ENCODE data around the gene PRICKLE2.

PRICKLE2 gene

DNA sequence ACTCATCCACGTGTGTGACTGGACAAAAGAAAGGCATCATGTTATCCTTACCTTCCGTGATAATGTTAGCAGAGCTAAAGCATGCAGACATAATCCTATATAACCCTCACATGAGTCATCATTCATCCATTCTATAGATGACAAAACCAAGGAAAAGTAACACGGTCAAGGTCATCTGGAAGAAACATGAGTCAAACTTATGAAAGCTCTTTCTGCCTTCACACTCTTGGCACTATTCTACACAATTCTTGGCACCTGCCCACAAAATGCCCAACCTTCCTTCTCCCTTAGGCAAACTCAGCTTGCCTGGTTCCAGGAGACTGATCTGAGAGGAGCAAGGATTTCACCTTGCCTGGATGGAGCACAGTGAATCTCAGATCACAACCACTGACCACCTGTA, 66.9 kb downstream of the PRICKLE2 start:
- Histone ChIP-seq H3K4me2 (ENCODE audit: low read length) (no peak overlapping the region), H3K27me3 (ENCODE audit: control insufficient read depth, low read length) (peaks cover 26% of the 10 kb centered on the region), H3K27ac (ENCODE audit: low read depth, low read length) (no peak overlapping the region), H3K9me2 (replicated peaks; ENCODE audit: control insufficient read depth, low read length) (no peaks in the 10 kb centered on the region), H3K4me3 (ENCODE audit: low read length) (no peak overlapping the region), H3K79me2 (ENCODE audit: control insufficient read depth, low read length) (no peaks in the 10 kb centered on the region; the same call in 1 of the 2 replicates), H3K36me3 (ENCODE audit: control insufficient read depth, low read length) (no peaks in the 10 kb centered on the region), H3K9me3 (ENCODE audit: control insufficient read depth, insufficient read depth, low read length) (no peaks in the 10 kb centered on the region), H3F3A (ENCODE audit: control insufficient read depth, insufficient read depth) (no peaks in the 10 kb centered on the region), H4K20me1 (ENCODE audit: control insufficient read depth, insufficient read depth, low read depth, low read length) (no peaks in the 10 kb centered on the region), H3K4me1 (ENCODE audit: control insufficient read depth, low read length) (no peaks in the 10 kb centered on the region)
- TF ChIP-seq, protein P1, sequence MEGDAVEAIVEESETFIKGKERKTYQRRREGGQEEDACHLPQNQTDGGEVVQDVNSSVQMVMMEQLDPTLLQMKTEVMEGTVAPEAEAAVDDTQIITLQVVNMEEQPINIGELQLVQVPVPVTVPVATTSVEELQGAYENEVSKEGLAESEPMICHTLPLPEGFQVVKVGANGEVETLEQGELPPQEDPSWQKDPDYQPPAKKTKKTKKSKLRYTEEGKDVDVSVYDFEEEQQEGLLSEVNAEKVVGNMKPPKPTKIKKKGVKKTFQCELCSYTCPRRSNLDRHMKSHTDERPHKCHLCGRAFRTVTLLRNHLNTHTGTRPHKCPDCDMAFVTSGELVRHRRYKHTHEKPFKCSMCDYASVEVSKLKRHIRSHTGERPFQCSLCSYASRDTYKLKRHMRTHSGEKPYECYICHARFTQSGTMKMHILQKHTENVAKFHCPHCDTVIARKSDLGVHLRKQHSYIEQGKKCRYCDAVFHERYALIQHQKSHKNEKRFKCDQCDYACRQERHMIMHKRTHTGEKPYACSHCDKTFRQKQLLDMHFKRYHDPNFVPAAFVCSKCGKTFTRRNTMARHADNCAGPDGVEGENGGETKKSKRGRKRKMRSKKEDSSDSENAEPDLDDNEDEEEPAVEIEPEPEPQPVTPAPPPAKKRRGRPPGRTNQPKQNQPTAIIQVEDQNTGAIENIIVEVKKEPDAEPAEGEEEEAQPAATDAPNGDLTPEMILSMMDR (IDR thresholded peaks at IDR 0.05; ENCODE audit: low read depth, low read length, poor library complexity, severe bottlenecking) = no peak
- TF ChIP-seq EZH2phosphoT487 (IDR thresholded peaks at IDR 0.05; ENCODE audit: borderline replicate concordance, low read length) = no peak

DNA sequence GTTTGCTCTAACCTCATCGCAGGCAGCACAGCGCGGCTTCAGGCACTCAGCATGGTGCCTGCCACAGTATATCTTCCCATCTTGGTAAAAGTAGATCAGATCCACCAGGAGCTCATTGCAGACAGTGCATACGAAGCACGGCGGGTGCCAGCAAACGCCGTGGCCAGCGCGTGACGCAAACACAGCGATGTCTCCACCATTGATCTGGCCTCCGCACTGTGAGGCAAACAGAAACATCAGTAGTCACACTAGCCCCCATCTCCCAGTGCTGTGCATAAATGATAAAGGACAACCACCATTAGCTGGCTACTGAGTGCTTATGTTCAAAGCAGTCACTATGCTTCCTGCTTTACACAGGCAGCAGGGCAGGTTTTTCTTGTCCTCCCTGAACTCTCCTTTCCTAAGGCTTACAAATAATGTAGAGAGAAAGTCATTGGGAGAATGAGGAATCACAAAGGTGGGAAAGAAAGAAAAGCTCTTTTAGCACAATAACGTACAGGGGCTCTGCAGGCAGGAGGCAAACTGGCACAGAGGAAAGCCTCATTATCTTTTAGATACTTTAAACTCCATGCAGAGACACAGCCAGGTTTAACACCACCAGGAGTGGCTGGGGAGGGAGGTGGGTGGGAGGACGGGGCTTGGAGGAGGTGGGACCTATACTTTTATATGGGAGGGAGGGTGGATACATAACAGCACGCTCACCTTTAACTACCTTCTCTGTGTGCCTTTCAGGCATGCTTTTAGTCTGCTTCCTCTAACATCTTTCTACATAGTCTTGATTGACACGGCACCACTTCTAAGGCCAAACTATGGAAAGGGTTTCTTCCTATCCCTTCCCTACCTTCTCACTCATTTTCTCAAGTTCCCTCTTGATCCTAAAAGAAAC, 67.9 kb downstream of the PRICKLE2 start:
- Histone ChIP-seq H3K4me1 (ENCODE audit: control insufficient read depth, low read length) (no peaks in the 10 kb centered on the region), H4K20me1 (ENCODE audit: control insufficient read depth, insufficient read depth, low read depth, low read length) (no peaks in the 10 kb centered on the region), H3K9me2 (replicated peaks; ENCODE audit: control insufficient read depth, low read length) (no peaks in the 10 kb centered on the region), H3K27ac (ENCODE audit: low read depth, low read length) (no peak overlapping the region), H3K9me3 (ENCODE audit: control insufficient read depth, insufficient read depth, low read length) (no peaks in the 10 kb centered on the region), H3F3A (ENCODE audit: control insufficient read depth, insufficient read depth) (no peaks in the 10 kb centered on the region), H3K4me2 (ENCODE audit: low read length) (no peak overlapping the region), H3K79me2 (ENCODE audit: control insufficient read depth, low read length) (no peaks in the 10 kb centered on the region; the same call in 1 of the 2 replicates), H3K36me3 (ENCODE audit: control insufficient read depth, low read length) (no peaks in the 10 kb centered on the region), H3K27me3 (ENCODE audit: control insufficient read depth, low read length) (peaks cover 24% of the 10 kb centered on the region), H3K4me3 (ENCODE audit: low read length) (no peak overlapping the region)
- TF ChIP-seq, protein P1 (IDR thresholded peaks at IDR 0.05; ENCODE audit: low read depth, low read length, poor library complexity, severe bottlenecking) = no peak
- TF ChIP-seq EZH2phosphoT487 (IDR thresholded peaks at IDR 0.05; ENCODE audit: borderline replicate concordance, low read length) = no peak

DNA sequence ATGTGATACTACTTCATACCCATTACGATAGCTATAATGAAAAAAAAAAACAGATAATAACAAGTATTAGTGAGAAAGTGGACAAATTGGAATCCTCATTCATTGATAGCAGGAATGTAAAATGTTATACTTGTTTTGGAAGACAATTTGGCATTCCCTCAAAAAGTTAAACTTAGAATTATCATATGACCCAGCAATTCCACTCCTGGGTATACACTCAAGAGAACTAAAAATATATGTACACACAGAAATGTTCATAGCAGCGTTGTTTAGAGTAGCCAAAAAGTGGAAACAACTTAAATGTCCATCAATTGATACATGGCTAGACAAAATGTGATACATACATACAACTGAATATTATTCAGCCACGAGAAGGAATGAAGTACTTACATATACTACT, 69.9 kb downstream of the PRICKLE2 start:
- TF ChIP-seq, protein P1 (IDR thresholded peaks at IDR 0.05; ENCODE audit: low read depth, low read length, poor library complexity, severe bottlenecking) = no peak
- TF ChIP-seq EZH2phosphoT487 (IDR thresholded peaks at IDR 0.05; ENCODE audit: borderline replicate concordance, low read length) = no peak
- Histone ChIP-seq H3K27me3 (ENCODE audit: control insufficient read depth, low read length) (peaks cover 6% of the 10 kb centered on the region), H3K4me2 (ENCODE audit: low read length) (no peak overlapping the region), H3K9me2 (replicated peaks; ENCODE audit: control insufficient read depth, low read length) (no peaks in the 10 kb centered on the region), H3F3A (ENCODE audit: control insufficient read depth, insufficient read depth) (no peaks in the 10 kb centered on the region), H4K20me1 (ENCODE audit: control insufficient read depth, insufficient read depth, low read depth, low read length) (no peaks in the 10 kb centered on the region), H3K36me3 (ENCODE audit: control insufficient read depth, low read length) (no peaks in the 10 kb centered on the region), H3K4me1 (ENCODE audit: control insufficient read depth, low read length) (no peaks in the 10 kb centered on the region), H3K79me2 (ENCODE audit: control insufficient read depth, low read length) (peaks cover 3% of the 10 kb centered on the region; the same call in 1 of the 2 replicates), H3K4me3 (ENCODE audit: low read length) (no peak overlapping the region), H3K9me3 (ENCODE audit: control insufficient read depth, insufficient read depth, low read length) (no peaks in the 10 kb centered on the region), H3K27ac (ENCODE audit: low read depth, low read length) (no peak overlapping the region)

Measured in DOHH2 (cell line).